CD4-positive, alpha-beta T cell treated with Interleukin-6 for 4 hours (primary cell): Measurements from ENCODE around the gene MECP2.
"Not testable (repeated sequence)": the region's sequence is repeated elsewhere in the genome, so short reads cannot be mapped to it uniquely, and the experiment has no call there.

Source experiments
- DNase-seq: peaks from one replicate; pipeline ENCODE4 v3.0.0-alpha.2; 2020; ENCODE audit warnings: mixed read lengths

MECP2 gene

DNA sequence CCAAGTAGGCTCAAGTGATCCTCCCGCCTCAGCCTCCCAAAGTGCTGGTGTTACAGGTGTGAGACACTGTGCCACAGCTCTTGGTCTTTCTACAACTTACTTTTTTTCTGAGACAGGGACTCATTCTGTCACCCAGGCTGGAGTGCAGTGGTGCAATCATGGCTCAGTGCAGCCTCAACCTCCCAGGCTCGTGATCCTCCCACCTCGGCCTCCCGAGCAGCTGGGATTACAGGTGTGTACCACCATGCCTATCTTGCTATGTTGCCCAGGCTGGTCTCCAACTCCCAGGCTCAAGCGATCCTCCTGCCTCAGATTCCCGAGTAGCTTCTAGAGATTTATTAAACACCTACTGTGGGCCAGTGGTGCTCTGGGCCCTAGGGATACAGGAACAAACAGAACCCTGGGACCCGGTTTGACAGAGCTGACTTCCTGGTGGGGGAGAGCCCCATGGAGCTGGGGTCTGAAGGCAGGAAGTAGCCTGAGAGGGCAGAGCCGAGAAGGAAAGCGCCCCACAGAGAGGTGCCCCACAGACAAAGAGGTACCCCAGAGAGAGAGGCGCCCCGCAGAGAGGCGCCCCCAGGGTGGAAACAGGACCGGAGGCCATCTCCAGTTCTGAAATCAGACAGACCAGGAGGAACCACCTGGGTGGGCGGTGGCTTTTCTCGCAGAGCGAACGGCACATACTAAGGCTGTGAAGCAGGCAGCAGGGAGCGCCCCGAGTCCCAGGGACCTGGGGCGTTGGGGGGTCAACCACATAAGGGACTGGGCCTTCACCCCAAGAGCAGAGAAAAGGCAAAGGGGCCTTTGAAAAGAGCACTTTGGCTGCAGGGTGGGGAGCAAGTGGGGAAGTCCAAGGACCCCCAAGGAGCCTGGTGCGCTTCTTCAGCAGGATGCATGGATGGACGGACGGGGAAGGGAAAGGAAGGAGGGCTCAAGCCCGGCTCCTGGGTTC is 82.8 kb downstream of the MECP2 start:
- DNase-seq = no peak

DNA sequence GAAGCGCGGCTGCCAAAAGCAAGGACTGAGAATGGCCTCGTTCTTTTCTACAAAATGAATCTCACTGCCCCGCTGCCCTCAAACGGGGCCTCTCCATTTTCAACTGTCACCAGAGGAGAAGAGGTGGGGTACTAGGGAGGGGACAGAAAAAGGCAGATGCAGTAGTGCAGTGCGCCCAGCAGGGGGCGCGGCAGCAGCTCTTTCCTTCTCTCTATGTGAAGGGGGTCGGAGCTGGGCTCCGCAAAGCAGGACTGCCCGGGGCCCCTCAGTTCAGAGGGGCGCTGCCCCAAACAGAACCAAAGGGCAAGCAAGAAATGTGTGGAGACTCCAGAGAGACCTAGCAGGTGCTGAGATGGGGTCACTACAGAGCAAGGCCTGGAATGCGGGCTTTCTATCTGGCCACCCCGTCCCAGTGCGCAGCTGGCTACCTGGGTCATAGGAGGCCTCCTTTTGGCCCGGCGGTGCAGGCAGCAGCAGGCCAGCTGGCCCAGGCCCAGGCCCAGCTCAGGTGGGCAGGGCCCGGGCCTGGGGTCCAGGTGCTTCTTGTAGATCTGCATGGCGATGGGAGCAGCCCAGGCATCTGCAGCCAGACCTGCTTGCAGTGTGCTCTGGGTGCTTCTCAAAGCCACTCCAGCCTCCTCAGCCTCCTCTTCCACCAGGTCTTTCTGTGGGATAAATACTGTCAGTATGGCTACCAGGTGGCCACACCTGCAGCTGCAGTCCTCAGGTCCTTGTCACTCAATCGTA is 83.7 kb downstream of the MECP2 start:
- peak; percentile 64 for DNase-seq

- no peak for DNase-seq
Measured at GRCh38 chrX:154013001-154013421, 84.5 kb downstream of the MECP2 start.

DNA sequence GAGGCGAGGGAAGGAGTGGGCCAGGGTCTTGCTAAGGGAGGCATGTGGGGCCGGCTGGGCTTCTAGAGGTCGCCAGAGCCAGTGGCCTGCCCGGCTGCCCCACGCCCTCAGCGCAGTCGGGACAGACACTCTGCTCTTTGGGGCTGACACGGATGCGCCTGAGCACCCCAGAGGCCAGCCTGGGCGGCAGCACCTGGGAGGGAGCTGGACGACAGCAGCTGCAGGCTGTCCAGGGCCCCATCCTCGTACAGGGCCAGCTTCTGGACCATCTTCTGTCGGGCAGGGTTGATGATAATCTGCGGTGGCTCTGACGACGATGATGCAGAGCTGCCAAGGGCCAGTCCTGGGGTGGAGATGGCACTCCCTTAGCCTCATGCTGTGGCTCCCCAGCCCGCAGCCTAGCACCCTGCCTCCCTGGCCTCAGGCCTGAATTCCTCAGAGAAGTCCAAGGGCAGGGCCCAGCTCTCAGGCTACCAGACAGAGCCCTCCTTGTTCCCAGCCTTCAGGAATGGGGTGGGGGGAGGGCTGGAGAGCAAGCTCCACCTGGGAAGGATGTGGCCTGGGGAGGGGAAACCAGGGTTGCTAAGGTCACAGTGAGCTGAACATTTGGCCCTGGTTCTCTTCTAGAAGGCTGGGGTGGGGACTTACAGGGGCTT is 85.1 kb downstream of the MECP2 start:
- no peak for DNase-seq

GRCh38 chrX:154011376-154012335 is 85.9 kb downstream of the MECP2 start:
- DNase-seq = no peak

DNA sequence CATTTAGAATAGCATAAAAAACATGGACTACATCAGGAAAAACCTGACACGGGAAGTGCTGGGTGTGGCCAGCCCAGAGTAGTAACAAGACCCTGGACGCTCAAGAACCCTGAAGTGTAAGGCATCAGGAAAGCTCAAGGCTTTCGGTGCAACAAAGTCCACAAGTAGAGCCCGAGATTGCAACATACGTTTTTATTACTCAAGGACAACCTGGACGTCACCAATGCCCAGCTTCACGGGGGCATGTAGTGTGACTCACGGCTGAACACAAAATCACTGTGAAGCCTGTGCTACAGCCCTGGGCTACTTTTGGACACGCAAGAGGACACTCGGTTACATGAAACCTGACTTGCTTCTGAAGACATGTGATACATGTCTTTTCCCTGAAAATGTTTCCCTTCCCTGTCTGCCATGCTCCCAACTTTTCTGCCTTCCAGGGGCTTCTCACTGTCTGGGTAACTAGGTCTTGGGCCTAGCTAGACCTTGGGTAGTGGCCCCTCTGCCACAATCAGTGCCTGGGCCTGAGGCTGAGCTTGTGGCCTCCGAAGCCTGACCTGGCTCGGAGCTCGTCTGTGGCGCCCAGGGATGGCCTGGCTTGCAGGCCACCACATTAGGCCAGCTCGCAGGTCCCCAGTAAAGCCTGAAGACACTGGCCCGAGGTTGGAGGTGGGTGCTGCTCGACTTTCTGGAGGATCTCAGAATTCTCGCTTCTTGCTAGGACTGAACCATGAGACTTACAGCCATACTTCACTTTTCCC is 87.0 kb downstream of the MECP2 start:
- DNase-seq = no peak

- DNase-seq = no peak
Measured at GRCh38 chrX:154008521-154008920, 89.0 kb downstream of the MECP2 start.

GRCh38 chrX:154006947-154007346 is 90.6 kb downstream of the MECP2 start:
- no peak for DNase-seq

GRCh38 chrX:154004315-154004714 is 93.2 kb downstream of the MECP2 start:
- no peak for DNase-seq

DNA sequence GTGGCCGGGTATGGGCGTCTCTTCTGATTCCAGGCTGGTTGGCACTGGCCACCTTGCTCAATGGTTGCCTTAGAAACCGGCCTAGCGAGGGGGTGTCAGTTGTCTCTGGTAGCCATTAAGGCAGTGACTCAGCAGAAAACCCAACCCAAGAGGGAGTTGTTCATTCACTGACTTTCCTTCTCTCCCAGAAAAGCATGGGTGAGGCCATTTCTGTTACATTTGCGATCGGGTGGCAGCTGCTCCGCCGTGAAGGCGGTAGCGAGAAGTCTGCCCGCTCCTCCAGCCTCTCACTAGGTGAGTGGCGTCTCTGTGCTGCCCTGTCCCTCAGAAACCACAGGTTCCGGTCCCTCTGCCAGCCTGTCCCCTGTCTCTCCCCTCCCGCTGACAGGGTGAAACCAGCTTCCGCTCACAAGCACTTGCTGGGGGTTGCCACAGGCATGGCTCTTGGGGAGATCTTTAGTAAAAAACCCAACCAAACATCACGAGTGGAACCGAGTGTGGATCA is 95.2 kb downstream of the MECP2 start:
- peak; percentile 60 for DNase-seq

- DNase-seq = no peak
Measured at GRCh38 chrX:154000051-154000450, 97.5 kb downstream of the MECP2 start.

DNA sequence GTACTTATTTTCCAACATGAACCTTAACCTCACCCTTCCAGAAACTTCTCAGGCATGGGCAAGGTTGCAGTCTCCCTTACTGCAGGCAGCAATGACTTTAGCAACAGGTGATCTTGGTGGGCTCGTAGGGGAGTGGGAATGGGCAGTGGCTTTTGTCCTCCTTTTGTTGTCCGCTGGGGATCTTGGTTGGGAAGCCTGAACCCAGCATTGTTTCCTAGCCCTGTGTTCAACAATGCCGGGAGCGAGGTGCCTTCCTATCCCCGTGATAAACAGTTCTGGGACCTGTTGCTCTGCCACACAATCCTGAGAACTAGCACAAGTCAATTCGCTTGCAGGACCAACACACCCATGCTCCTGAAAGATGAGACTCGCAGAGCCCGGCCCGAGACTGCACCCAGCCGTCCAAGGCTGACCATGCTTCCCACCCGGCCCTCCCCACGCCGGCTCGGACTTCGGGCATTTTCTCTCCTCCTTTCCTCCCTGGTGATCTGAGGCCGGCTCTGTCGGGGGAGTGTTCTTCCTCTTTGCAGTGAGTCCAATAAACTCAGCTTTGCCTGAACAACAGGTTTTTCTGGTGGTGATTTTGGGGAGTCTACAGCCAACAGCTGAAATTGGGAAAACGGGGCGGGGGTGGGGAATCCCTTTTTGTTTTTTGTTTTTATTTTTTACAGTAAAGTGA is 98.0 kb downstream of the MECP2 start:
- no peak for DNase-seq

GRCh38 chrX:153995504-153995903 is 102.0 kb downstream of the MECP2 start:
- DNase-seq = no peak

DNA sequence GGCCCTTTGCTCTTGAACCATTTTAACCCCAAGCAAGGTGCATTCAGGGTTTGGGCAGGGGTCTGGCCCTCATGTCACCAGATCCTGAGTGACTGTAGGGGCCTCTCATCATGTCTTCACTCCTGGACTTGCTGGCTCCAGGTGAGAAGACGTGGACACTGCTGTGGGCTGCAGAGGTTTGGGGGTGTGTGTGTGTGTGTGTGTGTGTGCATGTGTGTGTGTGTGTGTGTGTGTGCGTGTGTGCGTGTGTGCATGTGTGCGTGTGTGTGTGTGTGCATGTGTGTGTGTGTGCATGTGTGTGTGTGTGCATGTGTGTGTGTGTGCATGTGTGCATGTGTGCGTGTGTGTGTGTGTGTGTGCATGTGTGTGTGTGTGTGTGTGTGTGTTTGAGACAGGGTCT is 103.1 kb downstream of the MECP2 start:
- not testable (repeated sequence) for DNase-seq

- no peak for DNase-seq
Measured at GRCh38 chrX:153993978-153994377, 103.5 kb downstream of the MECP2 start.

DNA sequence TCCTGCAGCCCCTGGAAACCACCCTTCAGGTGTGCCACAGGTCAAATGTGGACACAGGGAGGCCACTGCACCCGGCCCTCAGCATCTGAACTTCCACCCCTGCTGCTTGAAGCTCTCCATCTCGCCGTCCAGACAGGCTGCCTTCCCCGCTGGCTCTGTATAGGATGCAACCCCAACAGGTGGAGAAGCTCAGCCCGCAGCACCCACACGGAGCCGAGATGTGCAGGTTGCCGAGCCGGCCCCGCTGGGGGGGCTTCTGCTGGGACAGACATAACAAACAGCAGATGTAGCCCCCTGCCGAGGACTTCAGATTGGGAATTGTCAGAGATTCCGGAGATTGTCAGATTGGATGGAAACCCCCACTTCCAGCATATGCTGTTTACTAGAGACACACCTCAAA is 104.4 kb downstream of the MECP2 start:
- DNase-seq = no peak

- DNase-seq = no peak
Measured at GRCh38 chrX:153992180-153992579, 105.3 kb downstream of the MECP2 start.

- DNase-seq = no peak
Measured at GRCh38 chrX:153991013-153991580, 106.4 kb downstream of the MECP2 start.

DNA sequence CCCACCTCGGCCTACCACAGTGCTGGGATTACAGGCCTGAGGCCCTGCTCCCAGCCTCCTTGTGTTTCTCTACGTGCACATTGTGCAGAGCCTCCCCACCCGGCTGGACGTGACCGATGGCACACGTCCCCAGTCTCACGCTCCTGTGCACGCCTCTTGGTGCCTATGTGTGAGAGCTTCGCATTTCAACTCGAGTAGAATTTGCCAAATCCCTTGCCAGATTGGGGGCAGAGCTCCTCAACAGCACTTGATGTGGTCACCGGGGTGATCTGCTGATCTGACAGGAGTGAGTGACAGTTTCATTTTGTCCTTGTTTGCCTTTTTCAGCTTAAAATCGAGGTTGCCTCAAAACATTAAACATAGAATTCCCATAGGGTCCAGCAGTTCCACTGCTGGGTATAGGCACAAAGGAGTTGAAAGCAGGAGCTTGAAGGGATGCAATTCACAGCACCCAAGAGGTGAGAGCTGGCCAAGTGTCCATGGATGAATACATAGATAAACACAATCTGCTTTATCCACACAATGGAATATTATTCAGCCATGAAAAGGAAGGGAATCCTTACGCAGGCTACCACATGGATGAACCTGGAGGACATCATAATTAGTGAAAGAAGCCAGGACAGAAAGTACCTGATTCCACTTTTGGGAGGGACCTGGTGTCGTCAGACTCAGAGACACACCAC is 107.4 kb downstream of the MECP2 start:
- peak; percentile 39 for DNase-seq

- no peak for DNase-seq
Measured at GRCh38 chrX:153988493-153988892, 109.0 kb downstream of the MECP2 start.
